Dedifferentiated amniotic fluid mesenchymal stem cell (primary cell): Measurements from ENCODE around the gene PDE4D.

Source experiments
- DNase-seq: peaks from one replicate; pipeline ENCODE4 v3.0.0-alpha.2; 2016; ENCODE audit errors: extremely low spot score

The PDE4D gene

DNA sequence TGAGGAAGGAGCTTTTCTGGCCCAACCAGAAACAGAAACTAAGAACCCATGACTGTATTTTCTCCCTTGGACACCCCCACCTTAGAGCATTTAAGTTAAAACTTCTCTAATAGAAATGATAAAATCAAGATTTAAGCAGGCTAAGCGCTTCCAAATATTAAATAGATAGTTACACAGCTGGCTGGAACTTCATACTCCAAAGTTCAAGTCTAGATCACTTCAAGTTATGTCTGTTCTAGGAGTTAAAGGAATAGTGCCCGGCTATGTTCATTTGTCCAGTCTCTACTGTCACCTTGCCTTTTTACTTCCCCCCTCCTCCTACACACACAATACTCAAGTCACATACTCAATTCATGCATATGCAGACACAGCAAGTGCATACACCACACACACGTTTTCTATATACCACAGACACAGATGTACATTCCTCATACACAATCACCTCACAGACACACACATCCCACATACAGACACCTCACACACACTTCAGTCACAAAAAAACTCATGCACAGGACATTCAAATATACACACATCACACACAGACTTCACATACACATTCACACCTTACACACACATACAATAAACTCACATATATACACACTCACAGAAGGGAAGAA, 237.7 kb downstream of the PDE4D start:
- no peak for DNase-seq

DNA sequence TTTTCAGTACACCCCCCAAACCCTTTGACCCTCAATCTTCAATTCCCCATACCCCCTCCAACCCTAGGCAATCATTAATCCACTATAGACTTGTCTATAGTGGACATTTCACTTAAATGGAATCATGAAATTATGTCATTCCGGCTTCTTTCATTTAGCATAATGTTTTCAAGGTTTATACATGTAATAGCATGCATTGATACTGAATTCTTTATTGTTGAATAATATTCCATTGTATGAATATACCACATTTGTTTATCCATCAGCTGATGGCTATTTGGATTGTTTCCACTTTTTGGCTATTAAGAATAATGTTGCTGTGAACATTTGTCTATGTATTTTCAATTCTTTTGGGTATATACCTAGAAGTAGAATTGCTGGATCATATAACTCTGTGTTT, 238.8 kb downstream of the PDE4D start:
- DNase-seq = no peak

DNA sequence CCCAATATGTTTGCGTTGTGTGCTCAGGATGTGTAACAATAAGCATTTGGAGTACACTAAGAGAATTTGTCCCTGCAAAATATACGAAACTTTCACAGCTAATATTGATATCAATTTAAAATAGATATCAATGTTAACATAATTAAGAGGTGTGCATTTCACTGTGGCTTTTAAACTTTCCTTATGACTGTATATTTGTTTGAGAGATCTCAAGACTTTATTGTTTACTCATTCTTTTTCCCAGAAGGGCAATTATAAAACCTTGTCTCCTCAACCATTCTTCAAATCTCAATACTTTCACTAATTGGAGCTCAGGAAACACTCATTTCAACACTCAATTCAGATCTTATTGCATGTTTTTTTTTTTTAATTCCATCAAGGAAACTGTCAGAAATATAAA, 241.1 kb downstream of the PDE4D start:
- DNase-seq = no peak

DNA sequence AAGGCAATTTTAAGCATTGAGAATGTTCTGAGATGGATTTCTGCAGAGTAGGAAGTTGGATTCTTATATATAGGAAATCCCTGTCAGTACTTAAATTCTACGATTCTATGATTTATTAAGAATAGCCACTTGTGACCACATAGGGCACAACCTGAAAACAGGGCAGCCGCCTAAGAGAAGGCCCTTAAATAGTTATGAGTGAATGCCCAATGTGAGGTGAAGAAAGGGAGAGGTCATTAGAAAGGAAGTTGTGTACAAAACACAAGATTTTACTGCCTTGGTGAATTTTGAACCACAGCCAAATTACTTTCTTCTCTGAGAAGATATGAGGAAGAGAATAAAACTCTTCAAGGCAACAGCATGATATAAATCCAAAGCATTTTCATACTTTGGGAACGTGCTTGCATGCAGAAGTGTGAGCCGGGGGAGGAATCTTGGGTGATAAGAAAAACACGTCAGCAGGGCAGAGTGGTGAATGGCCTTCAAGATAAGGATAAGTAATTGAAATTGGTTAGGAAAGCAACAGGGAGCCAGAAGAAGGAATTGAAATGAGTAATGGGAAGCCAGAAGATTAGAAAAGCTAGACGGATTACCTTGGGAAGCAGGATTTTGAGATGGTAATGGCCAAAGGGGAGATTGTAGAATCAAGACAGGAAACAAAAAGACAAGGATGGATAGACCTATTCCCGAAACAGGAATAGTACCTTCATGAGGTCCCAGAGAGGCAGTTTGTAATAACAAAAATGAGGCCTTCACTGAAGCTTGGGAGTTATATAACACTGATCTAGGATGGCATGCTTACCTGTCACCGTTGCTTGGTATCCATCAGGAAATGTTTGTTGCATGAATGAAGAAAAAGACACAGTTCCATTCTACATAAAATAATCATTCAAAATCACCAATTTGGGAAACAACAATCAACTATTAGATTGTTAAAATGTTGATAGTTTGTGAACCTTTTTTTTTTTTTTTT, 244.3 kb downstream of the PDE4D start:
- no peak for DNase-seq

DNA sequence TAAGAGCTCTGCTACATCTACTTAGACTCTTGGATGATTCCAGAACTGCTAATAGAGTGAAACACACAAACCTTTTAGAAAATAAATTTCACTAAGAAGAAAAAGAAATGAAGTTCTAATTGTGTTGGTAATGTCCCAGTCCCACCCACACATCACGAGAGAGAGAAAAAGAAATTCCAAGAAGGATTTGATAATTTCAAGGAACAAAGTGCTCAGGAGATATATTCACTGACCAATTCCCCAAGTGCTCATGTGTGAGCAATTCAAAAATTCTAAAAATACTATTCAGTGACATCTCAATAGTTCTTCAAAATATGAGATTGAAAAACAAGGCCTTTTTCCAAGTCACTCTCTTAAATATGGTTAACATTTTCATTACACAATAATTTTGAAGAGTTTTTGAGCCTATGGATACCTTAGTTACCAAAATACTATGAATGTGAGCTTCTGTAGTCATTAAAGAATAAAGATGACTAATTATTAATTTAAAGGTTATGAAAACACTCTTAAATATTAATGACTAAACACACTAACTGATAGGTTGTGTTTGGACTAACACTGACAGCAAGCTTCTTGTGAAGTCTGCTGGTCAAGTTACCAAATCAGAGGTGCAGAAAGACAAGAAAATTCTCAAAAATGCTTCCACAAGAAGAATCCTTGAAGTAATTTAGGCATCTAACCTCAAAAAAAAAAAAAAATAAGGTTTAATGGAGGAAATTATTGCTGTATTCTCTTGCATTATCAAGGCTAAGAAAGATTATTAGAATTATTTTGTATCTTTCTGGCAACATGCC, 245.3 kb downstream of the PDE4D start:
- no peak for DNase-seq

DNA sequence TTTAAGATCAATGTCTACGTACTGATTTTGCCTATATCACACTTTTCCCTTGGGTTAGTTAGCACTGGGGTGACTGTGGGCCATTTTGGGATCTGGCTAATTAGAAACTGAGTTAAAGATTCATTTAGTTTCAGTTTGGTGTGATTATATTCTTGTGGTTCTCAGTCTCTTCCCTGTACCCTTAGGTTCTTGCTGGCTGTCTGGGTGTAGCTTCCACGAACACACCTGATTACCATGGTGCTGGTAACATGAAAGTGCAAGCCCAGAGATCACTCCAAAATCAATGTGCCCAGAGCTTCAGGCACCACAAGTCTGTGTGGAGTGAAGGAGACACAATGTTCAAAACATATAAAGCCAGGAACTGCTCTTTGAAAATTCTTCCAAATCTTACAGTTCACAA, 248.1 kb downstream of the PDE4D start:
- no peak for DNase-seq

DNA sequence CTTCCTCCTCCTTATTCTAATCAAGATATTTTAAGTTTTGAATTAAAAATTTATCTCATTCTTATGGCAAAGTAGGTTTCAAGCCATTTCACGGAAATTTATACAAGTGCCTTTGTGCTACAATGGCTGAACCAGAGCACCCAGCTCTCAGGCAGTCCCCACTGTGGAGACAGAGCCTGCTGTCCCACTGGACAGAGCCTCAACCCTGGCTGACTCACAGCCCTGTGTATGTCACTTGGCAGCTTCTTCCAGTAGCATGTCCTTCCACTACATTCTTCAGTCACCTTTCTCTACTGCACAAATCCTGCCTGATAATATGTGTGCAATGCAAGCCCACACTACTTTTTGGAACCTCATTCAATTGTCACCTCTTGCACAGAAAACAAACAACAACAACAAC, 253.1 kb downstream of the PDE4D start:
- DNase-seq = no peak

DNA sequence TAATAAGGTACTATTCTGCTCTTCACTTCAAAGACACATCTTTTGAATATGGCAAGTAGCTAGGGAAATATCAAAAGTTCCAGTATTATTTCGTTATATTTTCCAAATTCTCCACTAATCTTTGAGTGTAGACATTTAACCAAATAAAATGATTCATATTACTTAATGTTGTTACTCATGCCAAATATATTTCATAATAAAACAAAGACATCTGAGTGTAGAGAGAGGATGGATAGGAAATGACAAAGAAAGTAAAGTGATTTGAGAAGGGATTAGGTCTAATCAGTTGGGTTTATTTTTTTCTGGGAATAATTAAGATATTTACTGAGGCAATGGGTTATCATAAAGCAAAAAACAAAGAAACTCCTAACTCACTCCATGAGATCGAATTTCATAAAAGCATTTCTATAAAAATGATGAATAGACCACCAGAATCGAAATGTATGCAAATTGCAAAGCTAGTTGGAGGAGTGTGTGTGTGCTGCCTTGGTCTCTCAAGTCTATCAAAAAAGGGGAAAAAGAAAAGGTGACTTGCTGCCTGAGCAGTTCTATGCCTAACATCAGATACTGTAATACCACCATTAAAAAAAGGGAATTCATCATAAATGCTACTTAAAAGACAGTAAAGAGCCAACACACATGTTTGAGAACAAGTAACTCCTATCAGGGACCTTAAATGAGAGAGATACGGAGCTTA, 255.5 kb downstream of the PDE4D start:
- no peak for DNase-seq

DNA sequence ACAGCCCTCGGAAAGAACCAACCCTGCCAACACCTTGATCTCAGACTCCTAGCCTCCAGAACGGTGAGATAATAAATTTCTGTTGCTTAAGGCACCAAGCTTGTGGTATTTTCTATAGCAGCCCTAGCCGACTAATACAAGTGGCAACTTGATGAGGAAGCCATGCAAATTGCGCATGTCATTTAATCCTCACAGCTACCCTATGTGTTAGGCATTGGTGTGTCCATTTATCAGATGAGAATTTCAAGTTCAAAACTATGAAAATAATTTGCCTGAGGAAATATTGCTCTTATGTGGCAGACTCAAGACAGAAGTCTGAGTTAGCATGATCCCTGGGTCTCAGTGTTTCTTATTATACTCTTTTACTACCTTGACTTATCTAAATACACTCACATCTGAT, 264.0 kb downstream of the PDE4D start:
- DNase-seq = no peak

DNA sequence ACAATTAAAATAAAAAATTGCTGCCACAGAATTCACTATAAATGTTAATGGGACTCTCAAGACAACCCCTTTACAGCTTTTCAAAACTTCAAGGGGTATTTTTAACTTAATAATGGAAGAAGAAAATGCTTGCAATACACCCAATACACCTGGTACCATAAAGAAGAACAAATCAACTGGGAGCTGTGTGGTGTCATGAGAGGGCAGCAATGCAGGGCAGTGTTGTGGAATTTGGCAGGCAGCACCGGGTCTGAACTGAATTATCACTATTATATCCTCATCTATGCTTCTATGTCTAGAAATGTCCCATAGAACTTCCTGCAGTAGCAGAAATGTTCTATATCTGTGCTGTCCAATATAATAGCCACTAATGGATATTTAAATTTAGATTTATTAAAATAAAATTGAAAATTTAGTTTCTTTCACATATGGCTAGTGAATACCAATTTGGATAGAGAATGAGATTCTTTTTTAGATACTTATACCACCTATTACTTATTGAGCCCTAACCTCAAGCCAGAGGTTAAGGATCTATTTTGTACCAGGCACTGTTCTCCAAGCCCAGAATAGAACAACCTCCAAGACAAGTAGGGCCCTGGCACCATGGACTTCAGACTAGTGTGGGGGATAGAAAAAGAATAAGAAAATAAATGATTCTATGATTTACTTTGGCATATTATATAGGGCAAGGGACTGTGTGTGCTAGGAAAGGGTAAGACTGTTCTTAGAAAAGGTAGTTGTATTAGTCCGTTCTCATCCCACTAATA, 265.3 kb downstream of the PDE4D start:
- no peak for DNase-seq

DNA sequence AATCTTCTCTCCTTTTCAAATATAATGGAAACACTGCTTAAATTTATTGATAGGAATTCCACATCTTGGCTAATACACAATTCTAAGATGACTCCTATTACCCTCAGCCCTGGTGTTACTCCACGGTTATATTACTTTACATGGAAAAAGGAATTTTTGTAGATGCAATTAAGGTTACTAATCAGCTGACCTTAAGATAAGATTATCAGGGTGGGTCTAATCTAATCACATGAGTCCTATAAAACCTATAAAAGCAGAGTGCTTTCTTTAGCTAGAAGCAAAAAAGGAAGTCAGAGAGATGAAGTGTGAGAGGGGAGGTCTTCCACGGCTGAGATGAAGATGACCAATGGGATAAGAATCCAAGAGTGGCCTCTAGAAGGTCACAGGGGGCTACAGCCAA, 268.6 kb downstream of the PDE4D start:
- no peak for DNase-seq

DNA sequence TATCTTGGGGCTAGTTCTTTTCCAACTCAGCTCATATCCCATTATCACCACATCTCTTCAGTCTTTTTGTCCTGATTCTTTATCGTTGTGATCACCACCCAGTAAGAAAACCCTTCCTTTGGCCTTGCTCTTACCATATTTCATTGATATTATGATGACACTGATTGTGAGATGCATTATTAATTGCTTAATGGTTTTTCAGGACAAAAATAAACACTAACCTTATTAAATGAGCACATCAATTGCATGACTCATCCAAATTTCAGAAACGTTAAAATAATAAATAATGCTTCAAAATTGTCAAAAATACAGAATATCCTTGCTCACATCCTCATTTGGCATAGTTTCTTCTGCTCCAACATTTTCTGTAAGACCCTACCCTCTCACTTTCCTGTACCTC, 270.7 kb downstream of the PDE4D start:
- no peak for DNase-seq

DNA sequence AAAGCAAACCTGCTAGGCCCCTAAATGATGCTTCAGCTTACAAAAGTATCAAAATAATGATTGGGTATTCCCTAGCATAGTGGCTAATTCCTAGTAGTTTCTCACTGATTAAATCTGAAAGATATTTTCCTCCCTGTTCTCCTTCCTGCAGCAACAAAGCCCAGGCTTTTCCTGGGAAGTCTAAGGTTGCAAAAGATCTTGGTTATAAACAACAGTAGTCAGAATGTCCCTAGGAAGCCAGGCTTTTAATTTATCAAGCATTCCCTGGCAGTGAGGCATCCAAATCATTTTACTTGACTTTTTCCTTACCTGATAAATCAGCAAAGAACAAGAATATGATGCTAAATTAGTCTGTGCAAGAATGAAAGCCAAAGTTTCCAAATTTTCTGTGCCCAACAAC, 272.0 kb downstream of the PDE4D start:
- no peak for DNase-seq

DNA sequence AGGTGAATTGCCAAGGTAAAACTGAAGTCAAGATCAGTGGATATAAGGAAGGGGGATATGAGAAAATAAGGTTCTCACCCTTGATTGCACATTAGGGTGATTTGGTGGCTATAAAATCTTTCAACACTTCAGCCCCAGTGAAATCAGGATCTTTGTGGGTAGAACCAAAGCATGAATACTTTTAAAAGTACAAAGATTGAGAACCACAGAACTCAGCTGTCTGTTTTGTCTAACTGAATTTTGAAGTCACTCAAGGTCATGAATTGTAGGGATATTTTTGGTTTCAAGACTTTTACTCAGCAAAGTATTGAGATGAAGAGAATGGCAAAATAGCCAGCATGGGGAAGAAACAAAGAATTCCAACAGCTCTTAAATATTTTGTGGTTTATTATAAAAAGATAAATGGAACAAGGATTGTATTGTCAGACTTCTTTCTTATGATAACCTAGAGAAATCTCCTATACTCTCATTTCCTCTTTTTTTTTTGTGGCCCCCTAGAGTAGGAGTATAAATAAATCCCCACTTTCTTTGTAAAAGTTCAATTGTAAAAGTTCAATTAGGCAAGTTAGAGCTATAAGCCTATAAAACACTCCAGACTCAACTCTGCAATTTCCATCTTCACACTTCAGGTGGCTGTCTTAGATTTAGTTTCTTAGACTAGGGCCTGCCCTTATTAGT, 272.9 kb downstream of the PDE4D start:
- no peak for DNase-seq

DNA sequence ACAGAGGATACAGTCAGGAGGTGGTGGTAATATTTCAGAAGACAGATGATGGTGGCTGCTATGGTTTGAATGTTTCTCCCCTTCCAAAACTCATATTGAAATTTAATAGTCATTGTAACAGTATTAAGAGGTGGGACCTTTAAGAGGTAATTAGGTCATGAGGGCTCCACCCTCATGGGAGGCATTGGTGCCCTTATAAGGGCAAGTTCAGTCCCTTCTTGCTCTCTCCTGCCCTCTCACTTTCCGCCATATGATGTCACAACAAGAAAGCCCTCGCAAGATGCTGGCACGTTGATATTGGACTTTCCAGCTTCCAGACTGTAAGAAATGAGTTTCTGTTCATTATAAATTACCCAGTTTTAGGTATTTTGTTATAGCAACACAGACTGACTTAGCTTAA, 274.9 kb downstream of the PDE4D start:
- DNase-seq = no peak

DNA sequence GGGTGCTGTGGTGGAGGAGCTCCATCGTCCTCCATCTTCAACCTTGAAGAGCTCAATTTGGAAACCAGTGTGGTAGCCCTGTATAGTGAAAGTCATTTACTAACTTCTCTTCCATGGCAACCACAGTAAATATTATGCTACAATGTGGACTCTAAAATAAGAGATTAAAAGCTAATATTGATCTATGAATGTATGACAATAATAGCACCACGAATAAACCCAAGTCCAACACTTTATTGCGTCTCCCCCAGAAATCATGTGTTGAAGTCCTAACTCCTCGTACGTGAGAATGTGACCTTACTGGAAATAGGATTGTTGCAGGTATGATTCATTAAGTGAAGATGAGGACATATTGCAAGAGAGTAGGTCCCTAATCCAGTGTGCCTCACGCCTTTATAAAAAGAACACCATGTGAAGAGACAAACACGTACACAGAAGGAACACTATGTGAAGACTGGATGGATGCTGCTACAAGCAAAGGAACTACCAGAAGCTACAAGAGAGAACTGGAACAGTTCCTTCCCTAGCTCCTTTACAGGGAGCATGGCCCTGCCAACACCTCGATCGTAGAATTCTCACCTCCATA, 276.2 kb downstream of the PDE4D start:
- DNase-seq = no peak

DNA sequence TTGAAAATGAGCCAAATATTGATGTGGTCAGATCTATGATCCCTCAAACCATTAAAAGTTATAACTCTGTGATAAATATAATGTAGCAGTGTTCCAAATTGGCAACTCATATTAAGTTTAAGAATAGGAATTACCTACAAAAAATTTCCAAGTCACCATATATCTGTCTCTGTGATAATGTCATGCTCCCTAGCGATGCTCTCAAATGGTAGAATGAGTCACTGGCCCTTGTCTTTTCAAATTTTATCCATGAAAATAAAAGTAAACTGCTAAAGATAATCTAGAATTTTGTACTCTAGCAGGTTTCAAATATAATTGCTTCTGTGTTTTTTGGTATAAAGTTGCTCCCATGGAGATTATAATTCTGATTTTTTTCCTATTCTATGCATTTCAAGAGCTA, 277.1 kb downstream of the PDE4D start:
- DNase-seq = no peak

DNA sequence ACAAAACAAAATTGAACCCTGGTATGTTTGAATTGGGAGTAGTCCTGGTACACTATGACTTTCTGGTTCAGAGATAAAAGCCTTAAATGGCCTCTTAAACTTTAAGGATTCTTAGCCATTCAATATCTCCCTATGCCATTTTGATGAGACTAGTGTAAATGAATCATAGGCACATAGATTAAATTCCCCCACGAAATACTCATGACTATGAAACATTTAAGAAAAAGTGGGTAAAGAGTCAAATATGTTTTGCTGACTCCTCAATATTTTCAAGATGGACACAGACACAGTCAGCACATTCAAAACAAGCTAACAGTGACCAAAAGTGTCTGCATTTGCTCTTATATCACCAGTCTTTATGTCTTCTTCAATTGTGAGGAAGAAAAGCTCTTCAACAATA, 278.3 kb downstream of the PDE4D start:
- peak; percentile 25 for DNase-seq

DNA sequence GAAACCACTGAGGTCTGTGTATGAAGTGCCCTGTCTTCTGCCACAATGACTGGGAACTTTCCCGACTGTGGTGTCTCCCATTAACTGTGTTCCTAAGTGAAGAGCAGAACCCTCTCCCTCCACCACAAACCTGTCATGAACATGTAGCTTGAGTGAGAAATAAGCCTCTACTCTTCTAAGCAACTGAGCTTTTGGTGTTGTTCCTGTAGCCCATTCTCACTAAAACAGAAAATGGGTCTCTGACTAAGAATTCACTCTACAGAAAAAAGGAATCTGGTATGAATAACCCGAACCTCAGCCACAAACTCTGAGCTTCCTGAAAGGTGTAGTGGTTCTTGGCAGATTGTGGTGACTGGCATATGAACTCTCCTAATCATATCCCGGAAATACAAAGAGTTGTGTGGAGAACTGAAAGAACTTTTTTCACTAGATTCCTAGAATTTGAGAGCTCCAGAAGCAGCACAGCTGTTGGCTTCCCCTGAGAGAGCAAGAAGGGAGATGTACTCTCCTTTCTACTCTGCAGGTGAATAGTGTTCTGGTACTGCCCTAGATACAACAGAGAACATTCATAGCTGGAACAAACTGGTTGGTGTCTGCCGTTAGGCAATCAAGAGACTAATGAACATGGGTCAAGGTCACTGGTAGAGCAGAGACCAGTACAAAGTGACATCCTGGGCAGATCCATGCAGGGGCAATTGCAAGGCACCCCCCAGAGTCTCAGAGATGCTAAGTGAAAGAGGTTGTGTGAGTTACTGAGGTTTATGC, 283.8 kb downstream of the PDE4D start:
- no peak for DNase-seq
